T47D (cell line): ENCODE data around the gene CMBL.
"Not testable (repeated sequence)": the region's sequence is repeated elsewhere in the genome, so short reads cannot be mapped to it uniquely, and the experiment has no call there.

Experiments
- DNase-seq, 2 experiments: peaks; one replicate each; pipeline versions ENCODE4 v3.0.0 to v3.0.0-alpha.2; 2011 to 2012; ENCODE audit warnings: low read depth in 1 of 2, low spot score in 1 of 2
- JUND ChIP-seq: IDR thresholded peaks from 2 replicates; pipeline ENCODE4 v1.6.1; 2012; ENCODE audit warnings: low read depth
- in situ Hi-C: cut with HindIII; loops from 2 replicates; pipeline ENCODE4 v1.10.0; 2016; ENCODE audit warnings: low sequenced_read_pairs, low pct_unique_long_range_greater_than_20kb

CMBL gene

GRCh38 chr5:10293907-10294662 lies 13.6 kb downstream of the CMBL start:
- no peak for TF ChIP-seq JUND

GRCh38 chr5:10291692-10292339 lies 15.9 kb downstream of the CMBL start:
- no peak for DNase-seq
- no peak for TF ChIP-seq JUND
- in situ Hi-C loops = no loop called here

More at GRCh38 chr5:10293907-10294662, 13.6 kb downstream of the CMBL start:
- in situ Hi-C loops = no loop called here
- no peak for DNase-seq

GRCh38 chr5:10290438-10290837 lies 17.3 kb downstream of the CMBL start:
- in situ Hi-C loops = no loop called here
- no peak for DNase-seq
- no peak for TF ChIP-seq JUND

GRCh38 chr5:10289991-10290390 lies 17.7 kb downstream of the CMBL start:
- DNase-seq = no peak
- TF ChIP-seq JUND = no peak
- in situ Hi-C loops = no loop called here

- DNase-seq = no peak
- in situ Hi-C loops = no loop called here
- TF ChIP-seq JUND = no peak
These were observed 18.3 kb downstream of the CMBL start for GRCh38 chr5:10289353-10289752.

- DNase-seq = peak; percentile 65 to 94
- in situ Hi-C loops = no loop called here
- TF ChIP-seq JUND = no peak
These were observed 19.0 kb downstream of the CMBL start for GRCh38 chr5:10288592-10289219.

GRCh38 chr5:10286862-10287227 lies 20.9 kb downstream of the CMBL start:
- in situ Hi-C loops = no loop called here
- DNase-seq = no peak
- TF ChIP-seq JUND = no peak

GRCh38 chr5:10286162-10286861 lies 21.4 kb downstream of the CMBL start:
- DNase-seq = no peak
- TF ChIP-seq JUND = no peak
- in situ Hi-C loops = no loop called here

GRCh38 chr5:10285362-10285761 lies 22.3 kb downstream of the CMBL start:
- DNase-seq, in situ Hi-C loops: not testable (repeated sequence)

- peak; percentile 72 to 83 for DNase-seq
- no peak for TF ChIP-seq JUND
- in situ Hi-C loops = no loop called here
These were observed 23.6 kb downstream of the CMBL start for GRCh38 chr5:10283927-10284635.

- TF ChIP-seq JUND = no peak
- in situ Hi-C loops = no loop called here
- no peak for DNase-seq
These were observed 27.6 kb downstream of the CMBL start for GRCh38 chr5:10279925-10280720.

GRCh38 chr5:10279328-10279727 lies 28.4 kb downstream of the CMBL start:
- TF ChIP-seq JUND = no peak
- in situ Hi-C loops = no loop called here
- DNase-seq = no peak
